HG02870 (cell line): ENCODE results near the gene CKAP2L.
"Not testable (repeated sequence)": the region's sequence is repeated elsewhere in the genome, so short reads cannot be mapped to it uniquely, and the experiment has no call there.

Source experiments
- ATAC-seq: cut with Tn5 transposase; IDR thresholded peaks from one replicate; pipeline ENCODE4 v1.9.1; 2021; ENCODE audit warnings: mild to moderate bottlenecking, moderate library complexity; ENCODE audit not compliant: unreplicated experiment

The CKAP2L gene

DNA sequence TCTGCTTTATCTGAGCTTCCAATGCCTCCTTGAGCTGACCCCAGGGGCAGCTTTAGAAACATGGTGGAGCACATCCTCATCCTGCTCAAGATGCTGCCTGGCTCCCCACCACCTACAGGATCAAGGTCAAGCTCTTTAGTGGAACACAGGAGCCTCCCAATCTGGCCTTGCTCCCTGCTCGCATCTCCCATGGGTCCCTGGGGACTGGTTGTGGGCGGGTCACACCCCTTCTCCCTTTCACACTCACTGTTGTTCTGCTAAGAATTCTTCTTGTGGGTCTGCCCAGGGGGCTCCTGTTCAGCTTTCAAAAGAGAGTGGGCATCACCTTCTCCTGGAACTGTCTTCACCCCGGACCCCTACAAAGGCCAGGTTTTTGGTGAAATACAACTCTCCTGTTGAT is 51.9 kb downstream of the CKAP2L start:
- no peak for ATAC-seq

GRCh38 chr2:112710956-112711750 is 53.3 kb downstream of the CKAP2L start:
- ATAC-seq: no peak

GRCh38 chr2:112709703-112710102 is 54.7 kb downstream of the CKAP2L start:
- no peak for ATAC-seq

DNA sequence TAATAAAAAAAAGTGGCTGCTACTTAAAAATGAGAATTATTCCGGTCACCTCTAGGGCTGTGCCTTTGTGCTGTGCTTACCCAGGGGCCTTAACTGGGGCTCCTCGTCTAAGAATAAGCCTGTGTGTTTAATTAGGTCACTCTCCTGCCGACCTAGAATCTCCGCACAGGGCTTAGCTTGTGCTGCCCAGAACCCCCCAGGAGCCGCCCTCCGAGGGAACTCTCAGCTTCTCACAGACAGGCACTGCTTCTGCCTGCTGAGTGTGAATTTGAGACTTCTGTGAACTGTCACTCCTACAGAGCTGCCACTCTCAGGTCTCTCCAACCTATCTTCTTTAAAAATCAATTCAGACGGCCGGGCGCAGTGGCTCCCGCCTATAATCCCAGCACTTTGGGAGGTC is 55.4 kb downstream of the CKAP2L start:
- ATAC-seq: no peak

- ATAC-seq: not testable (repeated sequence)
Measured at GRCh38 chr2:112706947-112707346, 57.5 kb downstream of the CKAP2L start.

GRCh38 chr2:112706170-112706664 is 58.2 kb downstream of the CKAP2L start:
- peak; percentile 53 for ATAC-seq

- no peak for ATAC-seq
Measured at GRCh38 chr2:112705575-112705974, 58.8 kb downstream of the CKAP2L start.

- ATAC-seq: no peak
Measured at GRCh38 chr2:112703684-112704083, 60.7 kb downstream of the CKAP2L start.

- ATAC-seq: no peak
Measured at GRCh38 chr2:112701052-112701451, 63.4 kb downstream of the CKAP2L start.

DNA sequence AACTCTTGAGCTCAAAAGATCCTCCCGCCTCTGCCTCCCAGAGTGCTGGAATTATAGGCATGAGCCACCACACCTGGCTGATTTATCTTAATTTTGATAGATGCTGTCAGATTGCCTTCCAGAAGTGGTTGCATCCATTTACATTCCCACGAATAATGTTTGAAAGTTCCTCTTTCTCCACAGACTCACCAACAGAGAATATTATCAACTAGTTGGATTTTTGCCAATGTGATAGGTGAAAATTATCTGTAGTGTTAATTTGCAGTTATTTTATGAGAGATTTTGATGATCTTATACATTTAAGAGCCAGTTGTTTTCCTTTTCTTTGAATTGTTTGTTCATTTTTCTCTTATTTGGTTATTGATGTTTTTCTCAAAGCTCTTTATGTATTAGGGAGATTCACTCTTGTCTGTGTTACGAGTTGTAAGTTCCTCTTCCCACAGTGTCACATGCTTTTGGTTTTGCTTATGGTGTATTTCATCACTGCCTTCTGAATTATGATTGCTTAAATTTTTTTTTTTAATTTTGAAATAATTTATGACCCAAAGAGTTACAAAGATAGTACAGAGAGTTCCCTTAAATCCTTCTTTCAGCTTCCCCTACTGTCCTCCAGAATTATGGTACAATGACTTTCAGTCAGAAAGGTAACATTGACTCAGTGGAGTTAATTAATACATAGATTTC is 64.3 kb downstream of the CKAP2L start:
- no peak for ATAC-seq

GRCh38 chr2:112698834-112699515 is 65.4 kb downstream of the CKAP2L start:
- no peak for ATAC-seq

- ATAC-seq: no peak
Measured at GRCh38 chr2:112694182-112694581, 70.2 kb downstream of the CKAP2L start.

DNA sequence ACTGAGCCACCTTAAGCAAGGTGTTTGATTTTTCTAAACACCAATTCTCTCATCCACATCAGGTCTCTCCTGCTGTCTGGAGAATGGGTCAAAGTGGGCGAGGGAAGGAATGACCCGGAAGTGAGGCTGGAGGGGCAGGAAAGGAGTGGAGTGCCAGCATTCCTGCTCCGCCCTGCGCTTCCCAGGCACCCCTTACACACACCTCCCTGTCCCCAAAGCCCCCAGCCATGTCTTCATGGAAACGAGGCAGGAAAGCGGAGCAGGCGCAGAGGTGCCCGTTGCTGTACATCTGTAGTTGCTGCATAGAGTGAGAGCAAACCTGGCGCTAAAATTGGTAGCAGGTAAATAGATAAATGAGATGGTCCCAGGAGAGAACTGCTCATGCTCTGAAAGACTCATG is 70.8 kb downstream of the CKAP2L start:
- ATAC-seq: no peak

GRCh38 chr2:112692918-112693317 is 71.5 kb downstream of the CKAP2L start:
- no peak for ATAC-seq

GRCh38 chr2:112692495-112692911 is 71.9 kb downstream of the CKAP2L start:
- peak; percentile 82 for ATAC-seq

GRCh38 chr2:112691881-112692281 is 72.5 kb downstream of the CKAP2L start:
- ATAC-seq: no peak

- no peak for ATAC-seq
Measured at GRCh38 chr2:112690853-112691401, 73.5 kb downstream of the CKAP2L start.

GRCh38 chr2:112688086-112688880 is 76.1 kb downstream of the CKAP2L start:
- ATAC-seq: no peak

GRCh38 chr2:112687522-112687921 is 76.9 kb downstream of the CKAP2L start:
- no peak for ATAC-seq
